ENCODE measurements around the gene PRRT1. TPM values are rescaled to one million over a fixed set of nuclear protein-coding genes. Genes with fewer than 3 reads are reported as not detected.

Gene PRRT1
- polyA plus RNA-seq, 2 of the 4 experiments (the other 2 are of a cell fraction) = 0.19 to 0.63 TPM

DNA sequence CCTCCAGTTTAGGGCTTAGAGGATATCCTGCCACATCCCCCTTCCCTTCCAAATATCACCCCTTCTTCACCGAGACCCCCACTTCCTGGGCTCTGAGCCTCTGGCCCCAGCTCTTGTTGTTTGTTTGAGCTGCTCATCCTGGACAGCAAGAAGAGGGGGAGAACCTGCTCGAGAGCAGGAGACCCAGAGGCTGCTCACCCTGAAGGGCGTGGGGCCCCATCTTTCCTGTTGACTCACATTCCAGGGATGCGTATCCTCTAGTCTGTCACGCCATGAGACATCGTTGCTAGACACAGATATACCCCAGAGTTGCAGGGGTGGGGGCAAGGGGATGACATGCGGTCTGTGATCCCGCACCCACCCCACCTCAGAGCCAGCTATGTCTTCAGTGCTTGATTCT is 36.9 kb downstream of the PRRT1 start:
- no peak for ATAC-seq

DNA sequence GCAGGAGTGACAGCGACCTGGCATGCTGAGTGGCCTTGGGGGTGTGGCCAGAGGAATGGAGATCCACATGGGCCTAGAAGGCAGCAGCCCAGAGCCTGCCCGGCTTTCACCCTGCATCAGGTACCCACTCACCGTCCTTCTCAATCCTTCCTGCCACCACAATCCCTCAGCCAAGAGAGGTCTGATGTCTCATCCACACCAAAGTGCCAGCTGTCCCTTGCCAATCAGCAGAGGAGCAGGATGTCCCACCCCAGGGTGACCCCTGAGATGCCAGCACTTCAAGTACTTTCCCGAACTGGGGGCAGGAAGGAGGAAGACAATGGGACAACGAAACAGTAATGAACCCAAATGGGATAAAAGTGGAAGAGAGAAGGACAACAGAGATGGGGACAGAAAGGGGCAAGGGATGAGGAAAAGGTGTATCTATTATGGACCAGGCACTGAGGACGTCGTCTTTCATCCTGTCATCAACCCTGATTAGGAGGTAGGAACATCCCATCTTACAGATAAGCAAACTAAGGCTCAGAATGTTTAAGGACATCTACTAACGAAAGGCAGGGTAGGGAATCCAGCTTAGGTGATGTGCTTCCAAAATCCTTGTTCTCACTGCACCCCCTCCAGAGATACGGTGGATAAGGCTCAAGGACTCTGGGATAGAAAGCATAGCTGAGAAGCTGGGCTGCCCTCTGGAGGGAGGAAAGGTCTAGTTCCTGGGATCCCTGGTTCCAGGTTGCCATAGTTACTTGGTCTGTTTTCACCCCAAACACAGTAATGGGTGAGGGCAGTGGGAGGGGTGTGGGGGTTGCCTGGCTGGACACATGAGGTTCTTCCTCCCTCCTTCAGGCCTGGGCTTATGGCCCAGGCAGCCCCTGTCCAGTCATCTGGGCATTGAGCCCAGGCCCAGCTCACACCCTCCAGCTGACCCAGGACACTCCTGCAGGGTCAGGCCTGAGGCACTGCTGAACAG is 38.1 kb downstream of the PRRT1 start:
- FAIRE-seq (no peak), ATAC-seq (peak; percentile 64 to 76; a peak in 5 of 6 replicates), DNase-seq (ENCODE audit: low read depth in 1 of 2, low spot score in 1 of 2) (peak; percentile 34 to 73)
- TF ChIP-seq RAD21 (conservative IDR thresholded peaks at IDR 0.05 in 1 of 2, IDR thresholded peaks at IDR 0.05 in 1 of 2) (peak in 1 of 2 experiments; percentile 19; a peak in 1 of 5 replicates), HEYL (CRISPR knock-in tag; IDR thresholded peaks at IDR 0.05) (no peak)
- no peak overlapping the region for H3K27ac ChIP-seq
- no peak overlapping the region for H3K4me3 ChIP-seq
- ChIA-PET CTCF (interaction anchor here (1.4 to 6.2 kb wide), 3 partner anchors 15 to 30 kb away, joined by 3 to 41 read pairs (median 6); partner anchors contain the start of gene ATF6B), POLR2A (interaction anchor here (0.6 to 2.1 kb wide), 2 partner anchors 64 to 134 kb away, joined by 3 to 5 read pairs; no protein-coding TSS in a partner anchor)
- no peak overlapping the region for H3K4me2 ChIP-seq
- no peaks in the 10 kb centered on the region for H3K9me3 ChIP-seq
- peaks cover 13% of the 10 kb centered on the region; the same call in 1 of the 3 replicates for H3K4me1 ChIP-seq
- WGBS (ENCODE audit: missing lambda C conversion rate) = 88% methylated on average over 9 of the region's 9 CpGs

More for the DNA sequence above, 36.9 kb downstream of the PRRT1 start:
- no peak overlapping the region for H3K4me2 ChIP-seq
- TF ChIP-seq RCOR1 (IDR thresholded peaks at IDR 0.05; ENCODE audit: low read depth, low read length) = no peak
- no peak for TF ChIP-seq HDAC2 (IDR thresholded peaks at IDR 0.05)
- no peak for TF ChIP-seq FOXS1 (CRISPR knock-in tag; IDR thresholded peaks at IDR 0.05)
- no peak for TF ChIP-seq PHF8 (IDR thresholded peaks at IDR 0.05; ENCODE audit: borderline replicate concordance, low read depth)
- no peak for TF ChIP-seq MYC (IDR thresholded peaks at IDR 0.05; ENCODE audit: borderline replicate concordance, low read length)
- TF ChIP-seq MAFK (IDR thresholded peaks at IDR 0.05; ENCODE audit: partially characterized antibody) = no peak
- TF ChIP-seq CBX8 (IDR thresholded peaks at IDR 0.05) = no peak
- TF ChIP-seq EHF (CRISPR knock-in tag; IDR thresholded peaks at IDR 0.05) = no peak
- TF ChIP-seq CHD2 (IDR thresholded peaks at IDR 0.05; ENCODE audit: low read length, partially characterized antibody) = no peak
- TF ChIP-seq RARB (CRISPR knock-in tag; IDR thresholded peaks at IDR 0.05) = no peak
- TF ChIP-seq HEYL (CRISPR knock-in tag; IDR thresholded peaks at IDR 0.05) = no peak
- no peak for TF ChIP-seq TFCP2L1 (CRISPR knock-in tag; IDR thresholded peaks at IDR 0.05)
- no peak for TF ChIP-seq HOXB5 (CRISPR knock-in tag; IDR thresholded peaks at IDR 0.05)
- TF ChIP-seq, protein P1, sequence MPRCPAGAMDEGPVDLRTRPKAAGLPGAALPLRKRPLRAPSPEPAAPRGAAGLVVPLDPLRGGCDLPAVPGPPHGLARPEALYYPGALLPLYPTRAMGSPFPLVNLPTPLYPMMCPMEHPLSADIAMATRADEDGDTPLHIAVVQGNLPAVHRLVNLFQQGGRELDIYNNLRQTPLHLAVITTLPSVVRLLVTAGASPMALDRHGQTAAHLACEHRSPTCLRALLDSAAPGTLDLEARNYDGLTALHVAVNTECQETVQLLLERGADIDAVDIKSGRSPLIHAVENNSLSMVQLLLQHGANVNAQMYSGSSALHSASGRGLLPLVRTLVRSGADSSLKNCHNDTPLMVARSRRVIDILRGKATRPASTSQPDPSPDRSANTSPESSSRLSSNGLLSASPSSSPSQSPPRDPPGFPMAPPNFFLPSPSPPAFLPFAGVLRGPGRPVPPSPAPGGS (IDR thresholded peaks at IDR 0.05) = no peak
- no peak for TF ChIP-seq HOXA7 (CRISPR knock-in tag; IDR thresholded peaks at IDR 0.05)
- TF ChIP-seq, protein P2, sequence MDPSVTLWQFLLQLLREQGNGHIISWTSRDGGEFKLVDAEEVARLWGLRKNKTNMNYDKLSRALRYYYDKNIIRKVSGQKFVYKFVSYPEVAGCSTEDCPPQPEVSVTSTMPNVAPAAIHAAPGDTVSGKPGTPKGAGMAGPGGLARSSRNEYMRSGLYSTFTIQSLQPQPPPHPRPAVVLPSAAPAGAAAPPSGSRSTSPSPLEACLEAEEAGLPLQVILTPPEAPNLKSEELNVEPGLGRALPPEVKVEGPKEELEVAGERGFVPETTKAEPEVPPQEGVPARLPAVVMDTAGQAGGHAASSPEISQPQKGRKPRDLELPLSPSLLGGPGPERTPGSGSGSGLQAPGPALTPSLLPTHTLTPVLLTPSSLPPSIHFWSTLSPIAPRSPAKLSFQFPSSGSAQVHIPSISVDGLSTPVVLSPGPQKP (IDR thresholded peaks at IDR 0.05; ENCODE audit: low read depth, low read length) = no peak
- WGBS (ENCODE audit: missing lambda C conversion rate) = 54% methylated on average over 7 of the region's 8 CpGs
- no peak overlapping the region for H3K27ac ChIP-seq
- H3K4me1 ChIP-seq = peaks cover 17% of the 10 kb centered on the region; the same call in 1 of the 3 replicates
- no peak overlapping the region for H3K4me3 ChIP-seq
- FAIRE-seq (no peak), DNase-seq (ENCODE audit: low read depth in 1 of 2, low spot score in 1 of 2) (no peak)
- no peaks in the 10 kb centered on the region for H3K9me3 ChIP-seq
- ChIA-PET CTCF (interaction anchor here (1.4 to 6.2 kb wide), 3 partner anchors 14 to 31 kb away, joined by 3 to 41 read pairs (median 6); partner anchors contain the start of gene ATF6B), POLR2A (interaction anchor here (2.1 kb wide), 1 partner anchor 63 kb away, joined by 5 read pairs; no protein-coding TSS in a partner anchor)

- 86% methylated on average over 9 of the region's 9 CpGs for WGBS (ENCODE audit: missing lambda C conversion rate)
- no peak overlapping the region for H3K27ac ChIP-seq
- H3K9me3 ChIP-seq = no peaks in the 10 kb centered on the region
- ChIA-PET POLR2A (no interaction called here), CTCF (no interaction called here)
- peaks cover 25% of the 10 kb centered on the region for H3K4me1 ChIP-seq
- H3K4me2 ChIP-seq = no peak overlapping the region
- no peak for TF ChIP-seq GATA3 (IDR thresholded peaks at IDR 0.05; ENCODE audit: borderline replicate concordance)
- TF ChIP-seq MAZ (IDR thresholded peaks at IDR 0.05; ENCODE audit: borderline replicate concordance, low read depth, low read length) = no peak
- no peak for TF ChIP-seq HOXB5 (CRISPR knock-in tag; IDR thresholded peaks at IDR 0.05)
- no peak for TF ChIP-seq RFX5 (IDR thresholded peaks at IDR 0.05)
- TF ChIP-seq ZC3H11A (IDR thresholded peaks at IDR 0.05) = no peak
- DNase-seq (ENCODE audit: low read depth in 1 of 2, low spot score in 1 of 2) (no peak), ATAC-seq (no peak), FAIRE-seq (no peak)
- H3K4me3 ChIP-seq = no peak overlapping the region
These were observed 39.2 kb downstream of the PRRT1 start for GRCh38 chr6:32112431-32112980.
